Stimulated activated CD8-positive, alpha-beta memory T cell treated with anti-CD3 and anti-CD28 coated beads, Interleukin-12 subunit alpha, Interleukin-12 subunit beta, amount 100 ng/mL, for 24 hours (primary cell): ENCODE results near the gene TEKT5.
"Not testable (repeated sequence)": the region's sequence is repeated elsewhere in the genome, so short reads cannot be mapped to it uniquely, and the experiment has no call there.

Experiments used
- DNase-seq: peaks from one replicate; pipeline ENCODE4 v3.0.0-alpha.2; 2020; ENCODE audit errors: extremely low read depth

TEKT5 gene

DNA sequence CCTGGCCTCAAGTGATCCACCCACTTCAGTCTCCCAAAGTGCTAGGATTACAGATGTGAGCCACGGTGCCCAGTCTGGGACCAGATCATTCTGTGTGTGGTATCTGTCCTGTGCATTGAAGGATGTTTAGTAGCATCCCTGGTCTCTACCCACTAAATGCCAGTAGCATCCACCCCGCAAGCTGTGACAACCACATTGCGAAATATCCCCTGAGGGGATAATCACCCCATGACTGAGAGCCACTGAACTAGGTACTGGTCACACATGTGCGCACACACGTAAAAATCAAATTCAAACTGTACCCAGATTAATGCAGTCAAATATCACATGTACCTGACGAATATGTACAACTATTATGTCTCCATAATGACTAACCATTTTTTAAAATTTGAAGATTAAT lies 35.8 kb downstream of the TEKT5 start:
- DNase-seq = no peak

DNA sequence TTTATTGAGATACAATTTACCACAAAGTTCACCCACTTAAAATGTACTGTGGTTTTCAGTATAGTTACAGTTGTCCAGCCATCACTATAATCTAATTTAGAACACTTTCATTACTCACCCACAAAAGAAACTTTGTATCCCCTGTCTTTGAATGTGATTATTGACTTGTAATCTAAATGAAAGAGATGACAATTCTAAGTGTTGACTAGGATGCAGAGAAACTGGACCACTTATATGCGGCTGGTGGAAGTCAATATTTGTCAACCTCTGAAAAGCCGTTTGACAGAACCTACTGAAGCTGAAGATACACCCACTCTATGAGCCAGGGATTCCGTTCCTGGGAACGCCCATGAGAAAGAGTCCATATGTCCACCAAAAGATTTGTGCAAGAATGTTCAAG lies 36.8 kb downstream of the TEKT5 start:
- DNase-seq = no peak

DNA sequence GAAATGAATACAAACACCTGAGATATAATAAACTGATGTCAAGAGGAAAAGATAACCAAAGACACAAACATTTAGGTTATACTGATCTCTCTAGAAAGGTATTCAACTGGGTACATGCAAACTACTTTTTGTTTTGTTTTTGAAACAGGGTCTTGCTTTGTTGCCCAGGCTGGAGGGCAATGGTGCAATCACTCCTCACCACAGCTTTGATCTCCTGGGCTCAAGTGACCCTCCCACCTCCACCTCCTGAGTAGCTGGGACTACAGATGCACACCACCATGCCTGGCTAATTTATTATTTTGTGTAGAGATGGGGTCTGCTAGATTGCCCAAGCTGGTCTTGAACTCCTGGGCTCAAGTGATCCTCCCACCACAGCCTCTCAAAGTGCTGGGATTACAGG lies 38.1 kb downstream of the TEKT5 start:
- no peak for DNase-seq

DNA sequence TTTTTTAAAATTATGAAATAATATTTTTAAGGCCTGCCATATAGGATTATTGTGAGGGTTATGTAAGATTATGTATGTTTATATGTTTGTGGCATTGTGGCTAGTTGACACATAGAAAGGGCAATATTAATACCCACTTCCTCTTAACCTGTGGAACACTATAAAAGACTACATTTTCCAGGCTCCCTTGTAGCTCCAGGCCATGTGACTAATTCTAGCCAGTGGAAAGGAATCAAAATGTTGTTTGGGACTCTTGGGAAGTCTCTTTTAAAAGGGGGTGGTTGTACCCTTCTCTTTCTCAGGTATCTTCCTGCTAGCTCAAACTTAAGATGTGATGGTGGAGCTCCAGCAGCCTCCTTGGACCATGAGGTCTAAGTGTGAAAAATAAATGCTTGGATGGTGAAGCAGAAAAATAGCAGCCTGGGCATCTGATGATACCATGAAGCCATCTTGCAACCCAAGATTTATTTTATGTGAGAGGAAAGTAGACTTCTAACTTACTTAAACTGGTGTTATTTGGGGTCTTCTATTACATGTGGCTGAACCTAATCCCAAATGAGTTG lies 39.2 kb downstream of the TEKT5 start:
- no peak for DNase-seq

DNA sequence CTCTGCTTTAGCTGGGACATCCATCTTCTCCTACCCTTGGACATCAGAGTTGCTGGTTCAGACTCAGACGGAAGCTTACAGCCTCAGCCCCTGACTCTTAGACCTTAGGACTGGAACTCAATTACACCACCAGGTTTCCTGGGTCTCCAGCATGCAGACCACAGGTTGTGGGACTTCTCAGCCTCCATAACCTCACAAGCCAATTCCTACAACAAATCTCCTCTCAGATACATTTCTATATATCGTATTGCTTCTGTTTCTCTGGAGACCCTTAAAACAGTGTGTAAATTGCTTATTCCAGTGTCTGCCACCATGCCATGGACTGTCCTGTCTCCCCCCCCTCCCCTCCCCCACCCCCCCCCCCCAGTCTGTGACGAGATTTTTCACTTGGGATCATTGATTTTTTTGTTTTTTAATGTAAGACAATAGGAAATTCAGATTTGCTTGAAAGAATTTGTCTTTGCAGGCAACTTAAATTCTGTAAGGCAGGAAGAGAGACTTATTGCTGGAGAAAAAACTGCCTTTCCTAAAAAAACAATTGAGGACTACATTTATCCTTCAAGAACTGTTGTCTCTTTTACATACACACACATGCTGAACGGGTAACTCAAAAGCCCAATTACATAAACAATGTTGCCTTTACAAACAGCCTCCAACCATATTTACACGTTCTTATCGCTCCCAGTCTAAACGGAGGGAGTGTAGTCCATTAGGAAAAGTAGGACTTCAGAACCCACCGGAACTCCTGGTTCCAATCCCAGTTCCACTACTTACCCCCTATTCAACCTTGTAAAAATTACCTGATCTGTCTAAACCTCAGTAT lies 39.9 kb downstream of the TEKT5 start:
- DNase-seq = no peak

DNA sequence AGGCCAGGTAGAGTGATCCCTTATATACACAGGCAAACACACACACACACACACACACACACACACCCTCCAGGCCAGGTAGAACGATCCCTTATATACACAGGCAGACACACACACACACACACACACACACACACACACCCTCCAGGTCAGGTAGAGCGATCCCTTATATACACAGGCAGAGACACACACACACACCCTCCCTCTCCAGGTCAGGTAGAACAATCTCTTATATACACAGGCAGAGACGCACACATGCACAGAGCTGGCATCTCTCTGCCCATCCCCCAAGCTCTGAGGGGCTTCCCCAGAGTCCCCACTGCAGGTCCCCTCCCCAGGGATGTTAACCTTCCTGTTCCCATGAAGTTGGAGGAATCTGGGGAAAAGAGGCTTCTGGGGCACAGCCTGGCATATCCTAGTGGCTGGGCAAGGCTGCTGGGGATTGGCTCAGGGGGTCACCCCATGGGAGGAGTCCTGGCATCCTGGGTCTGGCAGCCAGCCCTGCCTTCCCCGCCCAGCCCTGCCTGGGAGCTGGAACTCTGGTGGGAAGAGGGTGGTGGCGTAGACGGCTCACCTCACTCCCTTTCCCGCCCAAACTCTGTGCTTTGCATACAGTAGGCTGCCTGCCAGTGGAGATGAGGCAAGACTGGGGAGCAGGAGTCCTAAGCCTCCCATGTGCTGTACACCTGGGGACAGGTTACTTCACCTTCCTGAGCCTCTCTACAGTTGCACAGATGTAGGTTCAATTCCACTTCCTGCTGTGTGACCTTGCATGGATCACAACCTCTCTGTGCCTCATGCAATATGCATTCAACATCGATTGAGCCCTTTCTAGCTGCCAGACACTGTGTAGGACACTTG lies 41.8 kb downstream of the TEKT5 start:
- DNase-seq = no peak

DNA sequence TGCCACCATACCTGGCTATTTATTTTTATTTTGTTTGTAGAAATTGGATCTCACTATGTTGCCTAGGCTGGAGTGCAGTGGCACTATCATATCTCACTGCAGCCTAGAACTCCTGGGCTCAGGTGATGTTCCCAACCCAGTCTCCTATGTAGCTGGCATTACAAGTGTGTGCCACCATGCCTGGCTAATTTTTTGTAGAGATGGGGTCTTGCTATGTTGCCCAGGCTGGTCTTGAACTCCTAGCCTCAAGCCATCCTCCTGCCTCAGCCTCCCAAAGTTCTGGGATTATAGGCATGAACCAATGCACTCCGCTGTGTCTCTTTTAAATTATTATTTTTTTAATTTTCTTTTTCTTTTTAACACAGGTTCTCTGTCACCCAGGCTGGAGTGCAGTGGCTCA lies 45.6 kb downstream of the TEKT5 start:
- DNase-seq = not testable (repeated sequence)

DNA sequence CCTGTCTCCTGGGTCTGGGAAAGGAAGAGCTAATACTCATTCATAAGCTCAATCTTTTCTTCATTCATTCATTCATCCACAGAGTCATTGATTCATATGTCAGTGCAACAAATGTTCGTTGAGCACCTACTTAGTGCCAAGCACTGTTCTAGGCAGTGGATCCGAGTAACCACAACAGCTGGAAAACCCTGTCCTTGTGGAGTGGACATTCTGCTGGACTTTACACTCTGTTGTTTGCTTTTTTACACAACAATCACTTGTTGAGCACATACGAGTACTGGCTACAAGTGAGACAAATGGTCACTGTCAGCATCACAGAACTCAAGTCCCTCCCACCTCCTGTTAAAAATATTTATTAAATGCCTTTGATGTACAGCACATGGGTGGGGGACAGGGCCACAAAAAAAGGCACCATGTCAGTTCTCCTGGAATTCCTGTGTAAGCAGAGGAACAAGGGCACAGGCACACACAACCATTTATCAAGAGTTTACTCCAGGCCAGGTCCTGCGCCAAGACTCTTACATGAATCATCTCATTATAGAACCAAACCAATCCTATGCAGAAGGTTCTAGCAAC lies 46.9 kb downstream of the TEKT5 start:
- DNase-seq = no peak

DNA sequence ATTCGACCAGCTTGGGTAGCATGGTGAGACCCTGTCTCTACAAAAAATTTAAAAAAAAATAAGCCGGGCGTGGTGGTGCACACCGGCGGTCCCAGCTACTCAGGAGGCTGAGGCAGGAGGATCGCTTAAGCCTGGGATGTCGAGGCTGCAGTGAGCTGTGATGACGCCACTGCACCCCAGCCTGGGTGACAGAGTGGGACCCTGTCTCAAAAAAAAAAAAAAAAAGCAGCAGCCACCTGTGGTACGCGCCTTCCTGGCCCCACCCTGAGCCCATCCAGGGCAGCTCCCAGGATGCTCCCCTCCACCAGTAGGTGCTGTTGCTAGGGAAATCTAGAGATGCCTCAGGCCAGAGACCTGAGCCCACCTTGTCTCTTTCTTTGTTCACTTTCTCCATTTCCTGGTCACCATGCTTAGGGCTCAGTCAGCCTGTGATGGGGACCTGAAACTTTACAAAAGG lies 47.4 kb downstream of the TEKT5 start:
- DNase-seq = no peak

DNA sequence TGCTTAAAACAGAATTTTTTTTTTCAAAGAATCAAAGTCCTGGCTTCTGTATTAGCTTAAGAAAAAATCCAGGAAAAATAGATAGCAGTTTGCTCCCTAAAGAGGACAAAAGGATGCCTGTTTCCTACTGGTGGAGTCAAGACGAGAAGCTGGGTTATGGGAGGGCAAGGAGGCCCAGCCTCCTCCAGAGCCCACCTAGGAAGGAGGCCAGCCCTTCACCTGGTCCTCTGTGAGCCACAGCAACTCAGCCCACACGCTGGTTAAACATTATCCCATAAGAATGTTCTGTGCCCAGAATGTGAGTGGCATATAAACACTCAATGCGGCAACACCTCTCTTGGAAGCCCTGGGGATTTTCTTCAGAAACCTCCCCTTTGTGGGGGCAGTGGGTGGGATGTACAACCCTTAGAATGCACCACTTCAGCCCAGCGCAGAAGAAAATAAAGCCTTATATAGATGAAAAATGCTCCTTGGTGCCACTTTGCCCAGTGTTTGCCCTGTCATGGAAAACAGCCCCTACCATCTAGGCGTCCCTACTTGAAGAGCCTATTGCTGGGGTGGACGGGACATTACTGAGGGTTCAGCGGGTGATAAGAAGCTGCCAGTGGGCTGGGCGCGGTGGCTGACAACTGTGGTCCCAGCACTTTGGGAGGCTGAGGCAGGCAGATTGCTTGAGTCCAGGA lies 48.0 kb downstream of the TEKT5 start:
- no peak for DNase-seq

DNA sequence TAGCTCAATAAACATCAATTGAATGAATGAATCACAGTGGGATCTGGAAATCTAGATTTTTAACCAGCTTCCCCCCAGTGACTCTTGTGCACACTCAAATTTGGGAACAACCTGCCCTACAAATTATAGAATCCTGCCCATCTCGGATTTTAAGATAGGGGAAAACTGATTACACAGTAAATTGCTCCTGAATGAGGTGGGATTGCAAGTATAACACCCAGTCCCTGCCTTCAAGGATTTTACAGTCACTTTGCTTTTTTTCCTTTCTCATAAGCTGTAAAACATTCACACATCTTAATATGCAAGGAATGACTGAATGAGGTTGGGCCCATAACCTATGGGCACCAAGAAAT lies 48.5 kb downstream of the TEKT5 start:
- DNase-seq = no peak

DNA sequence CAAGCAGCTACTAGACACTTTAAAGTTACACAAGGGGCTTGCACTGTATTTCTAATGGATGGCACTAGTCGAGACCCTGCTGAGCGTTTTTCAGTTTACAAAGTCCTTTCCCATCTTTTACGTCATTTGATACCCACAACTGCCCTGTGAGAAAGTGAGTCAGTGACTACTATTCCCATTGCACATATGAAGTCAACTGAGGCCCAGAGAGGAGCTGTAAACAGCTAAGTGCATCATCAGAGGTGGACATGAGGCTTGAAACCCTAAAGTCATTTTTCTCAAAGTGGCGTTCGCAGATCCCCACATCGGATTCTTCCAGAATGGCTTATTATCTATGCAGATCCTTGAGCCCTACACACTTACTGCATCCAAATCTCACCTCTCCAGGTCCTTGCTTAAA lies 50.6 kb downstream of the TEKT5 start:
- DNase-seq = no peak

DNA sequence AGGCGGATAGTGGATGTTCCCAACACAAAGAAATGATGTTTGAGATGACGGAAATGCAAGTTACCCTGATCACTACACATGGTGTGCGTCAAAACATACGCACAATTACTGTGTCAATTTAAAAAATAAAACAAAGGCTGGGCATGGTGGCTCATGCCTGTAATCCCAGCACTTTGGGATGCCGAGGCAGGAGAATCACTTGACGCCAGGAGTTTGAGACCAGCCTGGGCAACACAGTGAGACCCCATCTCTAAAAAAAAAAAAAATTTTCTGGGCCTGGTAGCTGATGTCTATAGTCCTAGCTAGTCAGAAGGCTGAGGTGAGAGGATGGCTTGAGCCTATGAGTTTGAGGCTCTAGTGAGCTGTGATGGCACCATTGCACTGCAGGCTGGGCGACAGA lies 51.8 kb downstream of the TEKT5 start:
- DNase-seq = no peak

DNA sequence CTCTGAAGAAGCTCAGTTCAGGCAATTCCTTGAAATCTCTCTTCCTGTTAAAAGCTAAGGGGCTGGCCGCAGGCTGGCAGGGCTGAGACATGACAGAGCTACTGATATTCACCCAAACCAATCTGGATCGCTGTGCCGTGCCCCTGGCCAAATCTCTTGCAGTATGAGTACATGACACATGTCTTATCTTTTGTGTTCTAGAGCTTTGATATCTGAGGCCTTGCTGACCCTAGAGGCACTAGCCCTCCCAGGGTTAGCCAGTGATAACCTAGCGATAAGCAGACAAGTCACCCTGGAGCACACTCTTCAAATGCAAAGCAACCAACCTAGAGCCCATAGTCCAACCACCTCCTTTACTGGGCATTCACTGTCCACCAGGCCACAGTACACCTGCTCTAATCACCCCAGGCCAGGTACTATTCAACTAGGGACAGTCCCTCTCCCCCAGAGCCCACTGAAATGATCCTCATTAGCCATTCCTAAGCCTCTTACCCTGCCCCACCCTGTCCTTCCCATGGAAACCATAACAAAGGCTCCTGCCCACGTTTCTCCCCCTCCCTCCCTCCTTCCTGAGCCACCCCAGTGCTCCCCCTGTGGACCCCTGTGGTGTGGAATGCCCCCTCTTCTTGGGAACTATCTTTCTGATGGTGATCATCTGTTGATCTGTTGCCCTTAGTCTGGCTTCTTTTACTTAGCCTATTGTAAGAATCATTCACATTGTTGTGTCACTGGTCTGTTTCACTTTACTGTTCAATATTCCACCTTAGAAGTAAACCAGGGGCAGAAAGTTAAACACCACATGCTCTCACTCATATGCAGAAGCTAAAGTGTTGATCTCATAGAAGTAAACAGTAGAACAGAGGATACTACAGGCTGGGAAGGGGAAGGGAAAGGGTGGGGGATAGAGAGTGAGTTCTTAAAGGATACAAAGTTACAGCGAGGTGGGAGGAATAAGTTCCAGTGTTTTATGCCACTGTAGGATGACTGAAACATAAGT lies 52.5 kb downstream of the TEKT5 start:
- no peak for DNase-seq

DNA sequence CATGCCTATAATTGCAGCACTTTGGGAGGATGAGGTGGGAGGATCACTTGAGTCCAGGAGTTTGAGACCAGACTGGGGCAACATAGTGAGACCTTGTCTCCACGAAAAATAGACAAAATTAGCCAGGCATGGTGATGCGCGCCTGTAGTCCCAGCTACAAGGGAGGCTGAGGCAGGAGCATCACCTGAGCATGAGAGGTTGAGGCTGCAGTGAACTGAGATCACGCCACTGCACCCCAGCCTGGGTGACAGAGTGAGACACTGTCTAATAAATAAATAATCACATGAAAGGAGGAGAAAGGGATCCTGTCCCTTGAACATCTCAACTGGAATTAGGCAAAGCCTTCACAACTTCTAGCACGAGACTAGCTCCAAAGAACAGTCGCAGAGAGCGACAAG lies 53.2 kb downstream of the TEKT5 start:
- DNase-seq = no peak

DNA sequence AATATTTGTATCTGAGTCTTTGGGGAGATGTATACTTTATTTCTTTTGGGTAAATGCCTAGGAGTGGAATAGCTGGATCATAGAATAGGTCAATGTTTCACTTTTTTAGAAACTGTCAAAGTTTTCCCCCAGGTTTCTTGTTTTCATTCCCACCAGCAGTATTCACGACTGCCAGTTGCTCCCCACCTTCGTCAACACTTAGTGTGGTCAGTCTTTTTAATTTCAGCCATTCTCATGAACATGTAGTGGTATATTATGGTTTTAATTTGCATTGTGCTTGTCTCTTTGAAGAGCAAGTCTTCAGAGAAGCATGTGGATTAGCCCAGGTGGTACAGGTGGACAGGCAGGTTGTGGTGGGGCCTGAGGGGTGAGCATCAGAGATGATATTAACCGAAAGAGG lies 53.8 kb downstream of the TEKT5 start:
- DNase-seq = no peak

DNA sequence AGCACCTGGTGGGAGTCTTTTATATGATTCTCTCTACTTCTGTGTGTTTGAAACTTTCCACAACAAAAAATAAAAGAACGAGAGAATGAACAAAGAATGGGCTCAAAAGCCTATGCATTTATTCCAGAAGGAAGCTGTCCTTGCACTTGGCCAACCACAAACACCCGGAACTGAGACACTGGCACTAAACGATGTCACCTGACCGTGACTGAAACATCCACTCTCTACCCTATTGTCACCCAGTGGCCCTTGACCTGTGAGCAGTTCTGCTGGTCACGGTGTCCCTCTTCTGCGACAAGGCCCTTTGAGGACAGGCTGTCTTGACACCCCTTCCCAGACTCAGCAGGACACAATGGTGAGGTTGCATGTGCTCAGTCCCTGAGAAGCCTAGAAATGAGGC lies 56.6 kb downstream of the TEKT5 start:
- DNase-seq = no peak

DNA sequence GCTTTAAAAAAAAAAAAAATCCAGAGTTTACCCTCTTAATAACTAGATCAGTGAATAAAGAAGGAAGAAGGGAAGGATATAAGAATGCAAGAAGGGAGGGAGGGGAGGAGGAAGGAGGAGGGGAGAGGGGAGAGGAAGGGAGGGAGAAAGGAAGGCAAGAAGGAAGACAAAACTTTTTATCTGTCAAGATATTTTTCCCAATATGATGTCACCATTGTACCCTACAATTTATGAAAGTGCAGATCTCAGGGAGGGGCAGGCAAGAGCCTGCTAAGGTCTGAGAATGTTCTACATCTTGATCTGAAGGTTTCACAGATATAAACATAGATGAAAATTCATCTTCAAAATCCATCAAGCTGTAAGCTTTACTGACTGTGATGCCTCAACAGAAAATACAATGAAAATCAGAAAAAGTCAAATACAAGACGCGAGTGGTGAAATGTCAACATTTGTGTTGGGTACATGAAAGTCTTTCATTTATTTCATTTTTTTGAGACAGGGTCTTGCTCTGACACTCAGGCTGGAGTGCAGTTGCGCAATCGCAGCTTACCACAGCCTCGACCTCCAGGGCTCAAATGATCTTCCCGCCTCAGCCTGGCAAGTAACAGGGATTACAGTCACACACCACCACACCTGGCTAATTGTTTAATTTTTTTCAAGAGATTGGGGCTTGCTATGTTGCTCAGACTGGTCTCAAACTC lies 57.2 kb downstream of the TEKT5 start:
- DNase-seq = no peak

DNA sequence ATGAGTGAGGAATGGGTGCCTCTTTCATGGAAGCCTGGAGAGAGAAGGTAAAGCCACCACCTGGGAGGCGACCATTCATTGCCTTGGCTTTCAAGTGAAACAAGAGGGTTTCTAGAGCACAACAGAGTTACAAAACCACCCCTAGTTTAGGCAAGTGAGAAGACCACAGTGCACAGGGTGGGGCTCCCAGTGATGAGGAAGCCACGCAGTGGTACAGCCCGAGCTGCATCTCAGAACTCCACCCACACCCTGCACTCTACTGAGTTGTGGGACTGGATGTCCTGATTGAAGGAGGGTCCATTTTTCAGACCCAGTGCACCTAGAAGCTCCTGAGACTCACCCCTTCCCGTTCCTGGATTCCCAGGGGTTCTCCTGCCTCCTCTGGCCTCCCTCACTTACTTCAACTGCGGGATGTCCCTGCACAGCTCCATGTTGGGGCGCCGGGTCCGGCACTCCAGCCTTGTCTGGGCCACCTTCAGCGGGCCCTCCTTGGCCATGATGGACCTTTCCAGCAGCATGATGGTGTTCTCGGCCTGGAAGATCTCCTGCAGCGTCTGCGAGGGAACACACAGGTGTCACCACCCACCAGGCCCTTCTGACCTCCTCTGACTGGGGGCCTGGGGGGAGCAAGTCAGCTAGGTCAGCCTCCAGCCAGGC lies 59.2 kb downstream of the TEKT5 start:
- no peak for DNase-seq
